GM23248 (cell line): ENCODE data around the gene STK33.

ENCODE experiments used
- EZH2 ChIP-seq: fragments of 200-600 bp; sonication (generic); IDR thresholded peaks from 2 replicates; pipeline ENCODE4 v1.6.1; 2018; ENCODE audit warnings: antibody characterized with exemption, mild to moderate bottlenecking; ENCODE audit not compliant: insufficient read depth, poor library complexity, severe bottlenecking
- EZH2phosphoT487 ChIP-seq: fragments of 200-600 bp; sonication (generic); IDR thresholded peaks from 2 replicates; pipeline ENCODE4 v1.6.1; 2018; ENCODE audit warnings: antibody characterized with exemption, moderate library complexity, mild to moderate bottlenecking, low read depth; ENCODE audit not compliant: insufficient read depth

- TF ChIP-seq EZH2 (no peak), EZH2phosphoT487 (no peak)
These were observed 16.6 kb upstream of the STK33 start for GRCh38 chr11:8610532-8611116.
